Activated CD4-positive, CD25-positive, alpha-beta regulatory T cell treated with anti-CD3 and anti-CD28 coated beads, Interleukin-2, amount 50 U/mL, for 72 hours (primary cell): Measurements from ENCODE around the gene SLC25A13.

Experiments used
- DNase-seq: peaks from one replicate; pipeline ENCODE4 v3.0.0; 2021

The SLC25A13 gene

GRCh38 chr7:96322847-96323461 is 1.1 kb upstream of the SLC25A13 start:
- DNase-seq: no peak

- no peak for DNase-seq
These were observed 436 bp upstream of the SLC25A13 start for GRCh38 chr7:96322373-96322695.

GRCh38 chr7:96321031-96321657 is 754 bp downstream of the SLC25A13 start:
- no peak for DNase-seq

GRCh38 chr7:96320442-96320841 is 1.5 kb downstream of the SLC25A13 start:
- DNase-seq: no peak

- no peak for DNase-seq
These were observed 2.5 kb downstream of the SLC25A13 start for GRCh38 chr7:96319439-96319838.

GRCh38 chr7:96316949-96317348 is 4.9 kb downstream of the SLC25A13 start:
- no peak for DNase-seq

- DNase-seq: no peak
These were observed 6.8 kb downstream of the SLC25A13 start for GRCh38 chr7:96315125-96315512.

GRCh38 chr7:96314402-96315124 is 7.3 kb downstream of the SLC25A13 start:
- DNase-seq: no peak

- DNase-seq: no peak
These were observed 8.0 kb downstream of the SLC25A13 start for GRCh38 chr7:96313940-96314339.

GRCh38 chr7:96312502-96312901 is 9.4 kb downstream of the SLC25A13 start:
- no peak for DNase-seq

- no peak for DNase-seq
These were observed 9.9 kb downstream of the SLC25A13 start for GRCh38 chr7:96311967-96312366.

GRCh38 chr7:96310110-96310509 is 11.8 kb downstream of the SLC25A13 start:
- no peak for DNase-seq

GRCh38 chr7:96308950-96309263 is 13.0 kb downstream of the SLC25A13 start:
- no peak for DNase-seq

- DNase-seq: no peak
These were observed 13.5 kb downstream of the SLC25A13 start for GRCh38 chr7:96308253-96308949.

- no peak for DNase-seq
These were observed 15.3 kb downstream of the SLC25A13 start for GRCh38 chr7:96306385-96307125.

- no peak for DNase-seq
These were observed 16.0 kb downstream of the SLC25A13 start for GRCh38 chr7:96305915-96306314.

GRCh38 chr7:96304573-96304972 is 17.3 kb downstream of the SLC25A13 start:
- DNase-seq: no peak

GRCh38 chr7:96303686-96304443 is 18.0 kb downstream of the SLC25A13 start:
- no peak for DNase-seq

- DNase-seq: no peak
These were observed 18.7 kb downstream of the SLC25A13 start for GRCh38 chr7:96303105-96303685.

- no peak for DNase-seq
These were observed 20.9 kb downstream of the SLC25A13 start for GRCh38 chr7:96300986-96301385.

- no peak for DNase-seq
These were observed 21.4 kb downstream of the SLC25A13 start for GRCh38 chr7:96300502-96300901.

- DNase-seq: no peak
These were observed 22.4 kb downstream of the SLC25A13 start for GRCh38 chr7:96299496-96299895.
